Suppressor macrophage (primary cell): ENCODE data around the gene HNRNPAB.

ENCODE experiments used
- DNase-seq, 4 experiments: peaks; one replicate each; pipeline ENCODE4 v3.0.0-alpha.2; 2020 to 2022

HNRNPAB gene

GRCh38 chr5:178230879-178231538 is 26.7 kb downstream of the HNRNPAB start:
- DNase-seq = peak; percentile 44 to 68 (median 56)

- DNase-seq = no peak
Observed at GRCh38 chr5:178231539-178232123, 27.3 kb downstream of the HNRNPAB start.

- peak; percentile 79 to 91 (median 82) for DNase-seq
Observed at GRCh38 chr5:178232124-178232919, 28.0 kb downstream of the HNRNPAB start, which contains the start of gene PHYKPL. Gene PHYKPL (minus strand): TSS chr5:178232802. CDS start chr5:178232550, 252 bp downstream.

GRCh38 chr5:178232920-178233429 is 28.6 kb downstream of the HNRNPAB start:
- peak in 1 of 4 experiments; percentile 9 for DNase-seq

- peak in 1 of 4 experiments; percentile 11 for DNase-seq
Observed at GRCh38 chr5:178234121-178234749, 29.9 kb downstream of the HNRNPAB start.

GRCh38 chr5:178234750-178235587 is 30.6 kb downstream of the HNRNPAB start:
- DNase-seq = peak; percentile 75 to 88 (median 82)

GRCh38 chr5:178235588-178235974 is 31.2 kb downstream of the HNRNPAB start:
- DNase-seq = peak; percentile 33 to 52 (median 44)

GRCh38 chr5:178236126-178236525 is 31.8 kb downstream of the HNRNPAB start:
- no peak for DNase-seq

GRCh38 chr5:178236679-178237078 is 32.3 kb downstream of the HNRNPAB start:
- DNase-seq = peak; percentile 85 to 93 (median 88)

- DNase-seq = peak in 3 of 4 experiments; percentile 48 to 66 (median 55)
Observed at GRCh38 chr5:178237431-178238312, 33.3 kb downstream of the HNRNPAB start.

GRCh38 chr5:178238313-178238635 is 33.9 kb downstream of the HNRNPAB start:
- no peak for DNase-seq

GRCh38 chr5:178238711-178239592 is 34.6 kb downstream of the HNRNPAB start:
- no peak for DNase-seq

- DNase-seq = peak in 1 of 4 experiments; percentile 38
Observed at GRCh38 chr5:178239626-178240301, 35.4 kb downstream of the HNRNPAB start.

- DNase-seq = peak in 1 of 4 experiments; percentile 15
Observed at GRCh38 chr5:178240341-178240741, 36.0 kb downstream of the HNRNPAB start.

- peak in 1 of 4 experiments; percentile 16 for DNase-seq
Observed at GRCh38 chr5:178240766-178241165, 36.4 kb downstream of the HNRNPAB start.

GRCh38 chr5:178241231-178241663 is 36.9 kb downstream of the HNRNPAB start:
- peak in 2 of 4 experiments; percentile 38 to 46 for DNase-seq

GRCh38 chr5:178241688-178242231 is 37.4 kb downstream of the HNRNPAB start:
- DNase-seq = peak in 3 of 4 experiments; percentile 44 to 66 (median 55)

GRCh38 chr5:178242416-178242815 is 38.1 kb downstream of the HNRNPAB start:
- no peak for DNase-seq

GRCh38 chr5:178244576-178244975 is 40.2 kb downstream of the HNRNPAB start:
- DNase-seq = peak in 1 of 4 experiments; percentile 38
